Vagina (tissue), 2 donors: ENCODE measurements around the gene KRT84. TPM values are rescaled to one million over a fixed set of nuclear protein-coding genes. Genes with fewer than 3 reads are reported as not detected.

Experiments
- DNase-seq, 2 donors: peaks; one replicate each; pipeline ENCODE4 v3.0.0-alpha.2; 2017; ENCODE audit errors: extremely low spot score in 2 of 2
- H3K27ac ChIP-seq: fragments of 200-600 bp; sonication (generic); one replicate; pipeline ENCODE4 v1.5.1; 2019
- H3K27me3 ChIP-seq: fragments of 200-600 bp; sonication (generic); one replicate; pipeline ENCODE4 v1.5.1; 2019
- H3K36me3 ChIP-seq, 2 donors: fragments of 200-600 bp; sonication (generic); one replicate each; pipeline ENCODE4 v1.5.1; 2017 to 2019
- H3K4me1 ChIP-seq: fragments of 200-600 bp; sonication (generic); one replicate; pipeline ENCODE4 v1.5.1; 2019
- H3K4me3 ChIP-seq, 2 donors: fragments of 200-600 bp; sonication (generic); 1 replicate in 1 of 2; 2 replicates in 1 of 2; pipeline ENCODE4 v1.5.1; 2016 to 2019
- H3K9me3 ChIP-seq: fragments of 200-600 bp; sonication (generic); one replicate; pipeline ENCODE4 v1.5.1; 2019
- POLR2A ChIP-seq, 2 donors: fragments of 450-650 bp; IDR thresholded peaks; one replicate each; pipeline ENCODE4 v1.6.1; 2017; ENCODE audit warnings: antibody characterized with exemption in 2 of 2, mild to moderate bottlenecking in 2 of 2, moderate library complexity in 2 of 2
- POLR2AphosphoS5 ChIP-seq, 2 donors: sonication (generic); formaldehyde crosslinking; IDR thresholded peaks; one replicate each; pipeline ENCODE4 v1.9.0; 2017; ENCODE audit warnings: antibody characterized with exemption in 2 of 2, mild to moderate bottlenecking in 2 of 2, low read depth in 1 of 2; ENCODE audit not compliant: insufficient read depth in 1 of 2
- intact Hi-C: fragments of 100-400 bp; cut with DNase I; formaldehyde crosslinking; loops from one replicate; pipeline ENCODE4 v1.15.1; 2023
- total RNA-seq: library from RNA; depleted of rRNA; stranded (reverse); fragments of >200 nt; gene quantifications from one replicate; pipeline ENCODE4 v1.2.3, GENCODE V29; 2016
- TF ChIP-seq, protein P1 (sequence below), 3 experiments: fragments of 450-650 bp in 2 of 3; fragments of 200-600 bp in 1 of 3; sonication (generic) in 1 of 3; IDR thresholded peaks; one replicate each; pipeline ENCODE4 v1.5.1; 2017 to 2019; ENCODE audit warnings: antibody characterized with exemption in 3 of 3, mild to moderate bottlenecking in 2 of 3, moderate library complexity in 2 of 3

Gene KRT84
- total RNA-seq, 1 donor from 2014 or later, result not detected

- TF ChIP-seq POLR2AphosphoS5 (IDR thresholded peaks at IDR 0.05; ENCODE audit: insufficient read depth in 1 of 2, low read depth in 1 of 2) (no peak), POLR2A (IDR thresholded peaks at IDR 0.05) (no peak)
- TF ChIP-seq, protein P1, sequence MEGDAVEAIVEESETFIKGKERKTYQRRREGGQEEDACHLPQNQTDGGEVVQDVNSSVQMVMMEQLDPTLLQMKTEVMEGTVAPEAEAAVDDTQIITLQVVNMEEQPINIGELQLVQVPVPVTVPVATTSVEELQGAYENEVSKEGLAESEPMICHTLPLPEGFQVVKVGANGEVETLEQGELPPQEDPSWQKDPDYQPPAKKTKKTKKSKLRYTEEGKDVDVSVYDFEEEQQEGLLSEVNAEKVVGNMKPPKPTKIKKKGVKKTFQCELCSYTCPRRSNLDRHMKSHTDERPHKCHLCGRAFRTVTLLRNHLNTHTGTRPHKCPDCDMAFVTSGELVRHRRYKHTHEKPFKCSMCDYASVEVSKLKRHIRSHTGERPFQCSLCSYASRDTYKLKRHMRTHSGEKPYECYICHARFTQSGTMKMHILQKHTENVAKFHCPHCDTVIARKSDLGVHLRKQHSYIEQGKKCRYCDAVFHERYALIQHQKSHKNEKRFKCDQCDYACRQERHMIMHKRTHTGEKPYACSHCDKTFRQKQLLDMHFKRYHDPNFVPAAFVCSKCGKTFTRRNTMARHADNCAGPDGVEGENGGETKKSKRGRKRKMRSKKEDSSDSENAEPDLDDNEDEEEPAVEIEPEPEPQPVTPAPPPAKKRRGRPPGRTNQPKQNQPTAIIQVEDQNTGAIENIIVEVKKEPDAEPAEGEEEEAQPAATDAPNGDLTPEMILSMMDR (IDR thresholded peaks at IDR 0.05), result no peak
- H3K27me3 ChIP-seq, result no peaks in the 10 kb centered on the region
- no peaks in the 10 kb centered on the region for H3K9me3 ChIP-seq
- DNase-seq, result no peak
- H3K4me3 ChIP-seq, result no peak overlapping the region
- no peaks in the 10 kb centered on the region for H3K4me1 ChIP-seq
- no peaks in the 10 kb centered on the region for H3K36me3 ChIP-seq
- no peak overlapping the region for H3K27ac ChIP-seq
- intact Hi-C loops, result no loop called here
Observed at GRCh38 chr12:52351196-52352059, 34.0 kb downstream of the KRT84 start.

GRCh38 chr12:52350786-52351185 is 34.7 kb downstream of the KRT84 start:
- H3K27me3 ChIP-seq, result no peaks in the 10 kb centered on the region
- intact Hi-C loops, result no loop called here
- no peaks in the 10 kb centered on the region for H3K36me3 ChIP-seq
- DNase-seq, result no peak
- no peaks in the 10 kb centered on the region for H3K9me3 ChIP-seq
- H3K4me1 ChIP-seq, result no peaks in the 10 kb centered on the region
- H3K4me3 ChIP-seq, result no peak overlapping the region
- no peak overlapping the region for H3K27ac ChIP-seq
- TF ChIP-seq POLR2A (IDR thresholded peaks at IDR 0.05) (no peak), POLR2AphosphoS5 (IDR thresholded peaks at IDR 0.05; ENCODE audit: insufficient read depth in 1 of 2, low read depth in 1 of 2) (no peak)
- TF ChIP-seq, protein P1 (IDR thresholded peaks at IDR 0.05), result no peak

- H3K9me3 ChIP-seq, result no peaks in the 10 kb centered on the region
- H3K36me3 ChIP-seq, result no peaks in the 10 kb centered on the region
- DNase-seq, result no peak
- intact Hi-C loops, result no loop called here
- H3K27ac ChIP-seq, result no peak overlapping the region
- H3K27me3 ChIP-seq, result no peaks in the 10 kb centered on the region
- no peaks in the 10 kb centered on the region for H3K4me1 ChIP-seq
- no peak overlapping the region for H3K4me3 ChIP-seq
- no peak for TF ChIP-seq POLR2AphosphoS5 (IDR thresholded peaks at IDR 0.05; ENCODE audit: insufficient read depth in 1 of 2, low read depth in 1 of 2)
- TF ChIP-seq, protein P1 (IDR thresholded peaks at IDR 0.05), result no peak
- no peak for TF ChIP-seq POLR2A (IDR thresholded peaks at IDR 0.05)
Observed at GRCh38 chr12:52350021-52350620, 35.3 kb downstream of the KRT84 start.

DNA sequence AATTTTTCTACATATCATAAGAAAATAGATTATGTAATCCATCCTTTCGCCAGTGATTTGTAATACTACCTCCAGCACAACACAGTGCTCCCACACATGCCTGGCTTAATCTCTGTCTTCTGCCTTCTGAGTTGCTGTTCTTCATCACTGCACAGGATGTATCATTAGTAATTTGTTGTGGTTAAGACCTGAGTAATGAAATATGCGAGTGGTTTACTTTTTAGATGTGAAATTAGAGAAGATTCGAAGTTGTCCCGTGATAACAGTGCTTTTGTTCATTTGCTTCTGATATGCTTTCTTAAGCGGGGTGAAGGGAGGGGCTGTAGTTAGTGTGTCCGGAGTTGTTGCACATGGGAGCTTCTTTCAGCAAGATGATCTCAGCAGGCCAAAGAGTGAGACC is 36.3 kb downstream of the KRT84 start:
- Histone ChIP-seq H3K9me3 (no peaks in the 10 kb centered on the region), H3K27me3 (no peaks in the 10 kb centered on the region), H3K36me3 (no peaks in the 10 kb centered on the region), H3K4me3 (no peak overlapping the region), H3K27ac (no peak overlapping the region), H3K4me1 (no peaks in the 10 kb centered on the region)
- TF ChIP-seq, protein P1 (IDR thresholded peaks at IDR 0.05), result no peak
- TF ChIP-seq POLR2A (IDR thresholded peaks at IDR 0.05) (no peak), POLR2AphosphoS5 (IDR thresholded peaks at IDR 0.05; ENCODE audit: insufficient read depth in 1 of 2, low read depth in 1 of 2) (no peak)
- DNase-seq, result no peak
- intact Hi-C loops, result no loop called here
